Bronchial epithelial cell (primary cell): ENCODE measurements around the gene IMMT. TPM values are rescaled to one million over a fixed set of nuclear protein-coding genes. Genes with fewer than 3 reads are reported as not detected.

Experiments used
- DNase-seq: peaks from one replicate; pipeline ENCODE4 v3.0.0-alpha.2; 2010; ENCODE audit warnings: low read depth
- FAIRE-seq: peaks from 2 replicates; lab custom pipeline; 2011; peaks lifted over from hg19 to GRCh38; lab: Jason Lieb, UNC
- H3K27me3 ChIP-seq: 2 replicates; pipeline ENCODE4 v1.5.1; 2011; ENCODE audit warnings: low read length; ENCODE audit not compliant: control insufficient read depth, insufficient read depth
- H3K36me3 ChIP-seq: 2 replicates; pipeline ENCODE4 v1.5.1; 2011; ENCODE audit warnings: low read length; ENCODE audit not compliant: control insufficient read depth, insufficient read depth
- H3K4me3 ChIP-seq: 2 replicates; pipeline ENCODE4 v1.5.1; 2011; ENCODE audit warnings: mild to moderate bottlenecking, low read depth, low read length, control low read depth
- total RNA-seq: library from RNA; depleted of rRNA; stranded (reverse); fragments of >200 nt; gene quantifications from 2 replicates; pipeline ENCODE4 v1.2.1, GENCODE V29; 2014
- TF ChIP-seq, protein P1 (sequence below): IDR thresholded peaks from 2 replicates; pipeline ENCODE4 v1.5.1; 2011; ENCODE audit warnings: mild to moderate bottlenecking, moderate library complexity, low read length, control low read depth, inconsistent platforms; ENCODE audit not compliant: insufficient read depth, severe bottlenecking

The IMMT gene
- total RNA-seq, 1 donor from 2014 or later = 32.4 TPM

DNA sequence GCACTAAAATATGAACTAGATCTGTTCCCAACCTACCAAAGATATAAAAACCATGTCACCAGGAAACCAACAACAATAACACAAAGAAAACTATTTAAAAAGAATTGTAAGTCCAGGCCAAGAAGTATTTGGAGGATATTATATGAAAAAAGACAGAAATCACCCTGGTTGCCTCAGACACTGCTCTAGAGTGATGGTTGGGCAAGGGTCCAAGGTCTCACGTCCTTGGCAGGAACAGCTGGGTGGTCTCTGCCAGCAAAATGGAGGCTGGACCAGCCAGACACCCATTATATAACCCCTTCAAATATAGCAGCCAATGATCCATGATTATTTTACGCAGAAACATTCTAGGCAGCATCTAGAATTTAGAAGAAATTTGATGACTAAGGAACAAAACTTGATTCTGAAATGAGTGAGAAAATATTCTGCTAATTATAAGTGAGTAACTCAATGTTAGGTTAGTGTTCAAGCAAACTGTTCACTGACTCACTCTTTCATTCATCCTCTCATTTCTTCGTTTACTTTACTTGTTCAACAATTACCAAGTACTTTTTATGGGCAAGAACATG is 39.4 kb upstream of the IMMT start:
- DNase-seq (peak; percentile 5), FAIRE-seq (no peak)
- TF ChIP-seq, protein P1, sequence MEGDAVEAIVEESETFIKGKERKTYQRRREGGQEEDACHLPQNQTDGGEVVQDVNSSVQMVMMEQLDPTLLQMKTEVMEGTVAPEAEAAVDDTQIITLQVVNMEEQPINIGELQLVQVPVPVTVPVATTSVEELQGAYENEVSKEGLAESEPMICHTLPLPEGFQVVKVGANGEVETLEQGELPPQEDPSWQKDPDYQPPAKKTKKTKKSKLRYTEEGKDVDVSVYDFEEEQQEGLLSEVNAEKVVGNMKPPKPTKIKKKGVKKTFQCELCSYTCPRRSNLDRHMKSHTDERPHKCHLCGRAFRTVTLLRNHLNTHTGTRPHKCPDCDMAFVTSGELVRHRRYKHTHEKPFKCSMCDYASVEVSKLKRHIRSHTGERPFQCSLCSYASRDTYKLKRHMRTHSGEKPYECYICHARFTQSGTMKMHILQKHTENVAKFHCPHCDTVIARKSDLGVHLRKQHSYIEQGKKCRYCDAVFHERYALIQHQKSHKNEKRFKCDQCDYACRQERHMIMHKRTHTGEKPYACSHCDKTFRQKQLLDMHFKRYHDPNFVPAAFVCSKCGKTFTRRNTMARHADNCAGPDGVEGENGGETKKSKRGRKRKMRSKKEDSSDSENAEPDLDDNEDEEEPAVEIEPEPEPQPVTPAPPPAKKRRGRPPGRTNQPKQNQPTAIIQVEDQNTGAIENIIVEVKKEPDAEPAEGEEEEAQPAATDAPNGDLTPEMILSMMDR = no peak
- H3K36me3 ChIP-seq = no peaks in the 10 kb centered on the region
- H3K27me3 ChIP-seq = no peaks in the 10 kb centered on the region
- no peak overlapping the region for H3K4me3 ChIP-seq

DNA sequence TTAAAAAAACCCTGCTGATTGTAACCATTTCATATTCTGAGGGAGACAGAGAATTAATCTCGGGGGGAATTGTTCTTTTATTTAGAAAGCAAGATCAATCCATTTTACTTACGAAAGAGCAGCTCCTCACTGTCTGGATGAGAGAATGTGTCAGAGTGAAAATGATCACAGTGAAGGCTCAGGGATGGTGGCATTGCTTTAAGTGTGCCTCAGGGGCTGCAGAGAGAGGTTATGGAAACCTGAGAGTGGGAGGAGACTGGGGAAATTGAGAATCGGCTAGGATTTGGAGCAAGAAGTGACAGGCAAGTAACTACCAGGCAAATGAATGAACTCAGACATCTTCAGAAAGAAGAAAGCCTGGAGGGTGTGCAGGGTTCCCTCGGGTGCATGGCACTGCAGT is 38.2 kb upstream of the IMMT start:
- no peaks in the 10 kb centered on the region for H3K36me3 ChIP-seq
- TF ChIP-seq, protein P1 = no peak
- DNase-seq = no peak
- no peak for FAIRE-seq
- H3K4me3 ChIP-seq = no peak overlapping the region
- no peaks in the 10 kb centered on the region for H3K27me3 ChIP-seq

DNA sequence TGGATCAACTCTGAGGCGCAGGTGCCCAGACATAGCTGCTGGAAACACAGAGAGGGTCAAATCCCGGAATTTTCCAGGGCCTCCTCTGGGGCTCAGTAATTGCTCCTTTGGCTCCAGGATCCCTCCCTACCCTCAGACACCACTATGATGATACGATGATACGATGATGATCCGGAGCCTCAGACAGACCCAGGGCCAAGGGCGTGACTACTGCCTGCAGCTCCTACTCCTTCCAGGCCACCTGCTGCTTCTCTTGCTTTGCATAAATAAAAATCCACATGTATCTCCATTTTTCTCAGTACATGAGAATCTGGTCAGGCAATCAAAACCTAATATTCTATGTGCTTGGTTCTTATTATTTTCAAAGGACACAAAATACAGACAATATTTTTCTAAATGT is 37.6 kb upstream of the IMMT start:
- FAIRE-seq (no peak), DNase-seq (no peak)
- no peaks in the 10 kb centered on the region for H3K36me3 ChIP-seq
- H3K4me3 ChIP-seq = no peak overlapping the region
- TF ChIP-seq, protein P1 = no peak
- no peaks in the 10 kb centered on the region for H3K27me3 ChIP-seq

DNA sequence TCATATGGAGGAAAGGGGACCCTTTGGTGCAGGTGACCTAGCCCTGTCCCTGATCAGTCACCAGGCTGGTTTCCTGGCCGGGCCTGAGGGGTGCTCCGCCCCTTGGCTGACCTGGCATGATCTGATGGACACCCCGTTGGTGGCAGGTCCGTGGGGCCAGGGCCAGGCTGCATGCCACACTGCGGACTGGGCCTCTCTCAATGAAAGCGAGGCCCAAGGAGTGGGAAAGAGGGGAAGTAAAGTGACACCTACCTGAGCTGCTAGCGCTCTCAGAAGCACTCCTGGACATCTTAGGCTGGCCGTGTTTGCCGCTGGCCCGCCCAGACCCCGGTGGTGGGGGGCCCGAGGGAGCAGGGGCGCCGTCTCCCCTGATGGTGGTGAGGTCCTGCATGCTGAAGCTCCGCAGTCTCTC is 37.1 kb upstream of the IMMT start:
- H3K4me3 ChIP-seq = no peak overlapping the region
- TF ChIP-seq, protein P1 = no peak
- H3K36me3 ChIP-seq = no peaks in the 10 kb centered on the region
- no peaks in the 10 kb centered on the region for H3K27me3 ChIP-seq
- no peak for FAIRE-seq
- no peak for DNase-seq

DNA sequence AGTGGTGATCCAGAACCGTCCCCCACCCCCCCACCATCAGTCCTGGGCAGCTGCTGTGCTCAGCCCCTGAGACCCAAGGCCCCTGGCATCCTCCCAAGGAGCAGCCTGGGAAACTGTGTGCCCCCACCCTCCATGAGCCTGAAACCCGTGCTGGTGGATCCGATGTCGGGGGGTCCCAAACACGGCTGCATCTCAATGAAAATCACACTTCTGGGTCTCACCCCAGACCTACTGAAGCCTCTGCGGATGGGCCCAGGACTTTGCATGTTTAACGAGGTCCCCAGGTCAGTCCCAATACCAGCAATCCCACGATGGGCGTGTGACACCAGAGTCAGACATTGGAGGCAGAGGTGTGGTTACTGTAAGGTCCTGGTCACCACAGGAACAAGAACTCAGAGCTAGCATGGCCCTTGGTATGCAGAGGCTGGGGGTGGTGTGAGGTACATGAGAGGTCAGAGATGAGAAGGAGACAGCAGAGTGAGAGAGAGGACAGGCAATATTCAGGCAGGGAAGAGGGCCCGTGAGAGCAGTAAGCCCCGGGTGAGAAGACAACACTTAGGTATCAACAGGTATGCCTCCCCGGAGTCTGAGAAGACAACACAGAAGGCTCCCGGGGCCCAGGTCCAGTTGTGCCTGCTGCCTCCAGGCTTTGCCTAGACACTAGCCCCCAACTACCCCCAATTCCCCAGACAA is 36.6 kb upstream of the IMMT start:
- Histone ChIP-seq H3K27me3 (no peaks in the 10 kb centered on the region), H3K4me3 (no peak overlapping the region), H3K36me3 (no peaks in the 10 kb centered on the region)
- FAIRE-seq = no peak
- TF ChIP-seq, protein P1 = no peak
- no peak for DNase-seq
